GM19240 (cell line): ENCODE data around the gene ATG5.
"Not testable (repeated sequence)": the region's sequence is repeated elsewhere in the genome, so short reads cannot be mapped to it uniquely, and the experiment has no call there.

Source experiments
- DNase-seq: peaks from one replicate; pipeline ENCODE4 v3.0.0; 2011; ENCODE audit warnings: low spot score; ENCODE audit not compliant: insufficient read length

ATG5 gene

GRCh38 chr6:106257195-106257594, 68.4 kb downstream of the ATG5 start:
- no peak for DNase-seq

GRCh38 chr6:106256201-106256968, 69.2 kb downstream of the ATG5 start:
- DNase-seq, result no peak

- DNase-seq, result no peak
Measured at GRCh38 chr6:106255306-106255705, 70.3 kb downstream of the ATG5 start.

DNA sequence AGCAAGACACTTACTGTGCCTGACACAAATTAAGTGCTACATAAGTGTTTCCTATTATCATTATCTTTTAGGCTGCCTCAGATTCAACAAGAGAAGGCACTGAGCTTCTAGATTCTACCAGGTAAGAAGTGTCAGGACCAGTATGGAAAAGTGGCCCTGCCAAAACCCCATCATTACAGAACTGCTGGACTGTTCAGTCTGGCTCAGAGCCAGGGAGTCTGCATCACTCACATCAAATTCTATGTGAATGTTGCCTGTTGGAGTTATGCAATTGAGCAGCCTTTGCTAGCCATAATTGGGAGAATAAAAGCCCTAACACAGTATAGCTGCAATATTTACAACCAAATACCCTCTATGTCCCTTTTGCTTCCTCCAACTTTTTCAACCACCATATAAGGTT, 70.9 kb downstream of the ATG5 start:
- no peak for DNase-seq

GRCh38 chr6:106253731-106254130, 71.8 kb downstream of the ATG5 start:
- no peak for DNase-seq

GRCh38 chr6:106253172-106253571, 72.4 kb downstream of the ATG5 start:
- DNase-seq, result no peak

DNA sequence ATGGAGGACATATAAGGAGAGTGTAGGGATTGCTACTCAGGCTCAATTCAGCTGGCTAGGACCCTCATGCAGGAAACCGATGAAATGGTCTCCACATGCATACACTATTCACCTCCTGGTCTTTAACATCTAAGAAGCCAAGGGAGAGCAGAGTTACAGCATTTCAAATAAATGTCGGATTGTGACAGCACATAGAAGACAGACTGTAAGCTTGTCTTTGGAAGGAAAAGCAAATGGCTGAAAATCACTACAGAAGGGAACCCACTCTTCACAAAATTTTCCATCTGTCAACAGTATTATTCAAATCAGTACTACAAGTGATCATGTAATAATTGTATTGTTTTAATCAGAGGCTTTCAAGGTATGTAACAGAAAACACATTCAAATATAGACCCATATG, 72.9 kb downstream of the ATG5 start:
- DNase-seq, result no peak

DNA sequence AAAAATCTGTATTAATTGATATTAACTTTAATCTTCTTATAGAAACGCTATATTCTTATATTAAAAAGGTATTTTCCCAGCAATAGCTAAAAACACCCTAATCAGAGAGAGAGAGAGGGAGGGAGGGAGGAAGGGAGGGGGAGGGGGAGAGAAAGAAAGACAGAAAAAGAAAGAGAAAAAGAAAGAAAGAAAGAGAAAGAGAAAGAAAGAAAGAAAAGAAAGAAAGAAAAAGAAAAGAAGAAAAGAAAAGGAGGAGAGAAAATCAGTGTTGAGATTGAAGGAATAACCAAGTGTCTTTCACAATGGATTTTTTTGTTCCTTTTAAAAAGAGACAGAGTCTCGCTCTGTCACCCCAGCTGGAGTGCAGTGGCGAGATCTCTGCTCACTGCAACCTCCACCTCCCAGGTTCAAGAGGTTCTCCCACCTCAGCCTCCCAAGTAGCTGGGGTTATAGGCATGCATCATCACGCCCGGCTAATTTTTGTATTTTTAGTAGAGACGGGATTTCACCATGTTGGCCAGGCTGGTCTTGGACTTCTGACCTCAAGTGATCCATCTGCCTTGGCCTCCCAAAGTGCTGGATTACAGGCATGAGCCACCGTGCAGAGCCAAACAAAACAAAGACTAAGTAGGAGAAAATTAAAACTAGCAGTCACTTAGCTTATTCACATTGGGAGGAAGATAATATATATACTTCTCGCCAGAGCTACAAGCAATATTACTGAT, 73.9 kb downstream of the ATG5 start:
- DNase-seq, result not testable (repeated sequence)

GRCh38 chr6:106250953-106251352, 74.6 kb downstream of the ATG5 start:
- no peak for DNase-seq

DNA sequence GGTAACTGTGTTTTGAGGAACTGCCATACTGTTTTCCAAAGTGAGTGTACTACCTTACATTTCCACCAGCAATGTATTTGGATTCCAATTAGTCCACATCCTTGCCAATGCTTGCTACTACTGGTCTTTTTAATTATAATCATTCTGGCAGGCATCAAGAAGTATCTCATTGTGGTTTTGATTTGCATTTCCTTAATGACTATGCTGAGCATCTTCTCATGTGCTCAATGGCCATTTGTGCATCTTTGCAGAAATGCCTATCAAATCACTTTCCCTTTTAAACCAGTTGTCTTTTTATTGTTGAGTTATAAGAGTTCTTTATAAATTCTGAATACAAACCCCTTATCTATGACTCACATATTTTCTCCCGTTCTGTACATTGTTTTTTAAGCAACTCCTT, 75.9 kb downstream of the ATG5 start:
- no peak for DNase-seq

- no peak for DNase-seq
Measured at GRCh38 chr6:106247733-106248132, 77.8 kb downstream of the ATG5 start.

- DNase-seq, result no peak
Measured at GRCh38 chr6:106247293-106247692, 78.3 kb downstream of the ATG5 start.

DNA sequence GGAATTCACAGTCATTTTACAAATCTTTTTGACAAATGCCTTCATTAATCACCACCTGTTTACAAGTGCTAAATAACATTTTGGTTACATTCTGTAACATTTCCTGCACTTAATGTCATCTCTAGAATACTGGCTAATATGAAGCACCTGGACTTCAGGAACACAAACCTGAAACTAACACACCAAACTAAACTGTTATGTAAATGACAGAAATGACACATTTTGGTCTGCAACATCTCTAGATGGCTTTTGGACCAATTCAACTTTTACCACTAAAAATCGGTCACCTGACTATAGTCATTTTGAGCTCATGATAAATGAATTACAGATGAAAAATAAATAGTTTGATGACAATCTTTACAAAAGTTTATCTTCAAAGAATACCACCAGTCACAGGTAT, 80.6 kb downstream of the ATG5 start:
- no peak for DNase-seq

- DNase-seq, result no peak
Measured at GRCh38 chr6:106244521-106244920, 81.0 kb downstream of the ATG5 start.

DNA sequence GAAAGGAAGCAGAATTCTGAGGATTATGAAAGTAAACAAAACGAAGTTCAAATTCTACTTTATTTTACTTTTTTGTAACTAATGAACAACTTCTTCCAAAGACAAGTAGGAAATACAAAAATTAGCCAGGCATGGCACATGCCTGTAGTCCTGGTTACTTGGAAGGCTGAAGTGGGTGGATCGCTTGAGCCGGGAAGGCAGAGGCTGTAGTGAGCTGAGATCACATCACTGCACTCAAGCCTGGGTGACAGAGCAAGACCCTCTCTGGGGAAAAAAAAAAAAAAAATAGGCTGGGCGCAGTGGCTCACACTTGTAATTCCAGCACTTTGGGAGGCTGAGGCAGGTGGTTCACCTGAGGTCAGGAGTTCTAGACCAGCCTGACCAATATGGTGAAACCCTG, 82.3 kb downstream of the ATG5 start:
- no peak for DNase-seq

DNA sequence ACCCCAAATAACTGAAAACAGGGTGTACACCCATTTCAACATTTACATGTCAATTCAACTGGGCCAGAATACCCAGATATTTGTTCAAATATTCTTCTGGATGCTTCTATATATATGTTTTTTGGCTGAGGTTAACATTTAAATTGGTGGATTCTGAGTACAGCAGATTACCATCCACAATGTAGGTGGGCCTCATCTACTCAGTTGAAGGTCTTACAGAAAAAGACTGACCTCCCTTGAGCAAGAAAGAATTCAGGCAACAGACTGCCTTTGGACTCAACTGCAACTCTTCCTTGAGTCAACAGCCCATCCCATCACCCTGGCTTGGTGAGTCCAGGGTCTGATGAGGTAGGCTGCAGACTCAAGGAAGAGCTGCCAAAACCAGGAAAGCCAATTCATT, 84.1 kb downstream of the ATG5 start:
- no peak for DNase-seq

DNA sequence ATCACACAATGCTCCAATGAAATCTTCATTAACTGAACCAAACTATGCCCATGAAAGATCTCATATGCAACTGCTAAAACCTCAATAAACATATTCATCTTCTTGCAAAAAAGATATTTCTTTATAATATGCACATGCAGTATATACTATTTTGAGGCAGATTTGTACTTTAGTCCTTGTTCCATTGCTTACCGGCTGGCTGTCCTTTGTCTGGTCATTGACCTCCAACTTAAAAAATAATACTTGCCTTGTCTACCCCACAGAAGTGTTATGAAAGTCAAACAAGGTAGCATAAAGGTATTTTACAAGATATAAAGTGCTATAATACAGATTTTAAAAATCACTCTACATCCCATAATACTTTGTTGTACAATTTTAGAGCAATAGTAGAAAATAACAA, 88.3 kb downstream of the ATG5 start:
- no peak for DNase-seq

DNA sequence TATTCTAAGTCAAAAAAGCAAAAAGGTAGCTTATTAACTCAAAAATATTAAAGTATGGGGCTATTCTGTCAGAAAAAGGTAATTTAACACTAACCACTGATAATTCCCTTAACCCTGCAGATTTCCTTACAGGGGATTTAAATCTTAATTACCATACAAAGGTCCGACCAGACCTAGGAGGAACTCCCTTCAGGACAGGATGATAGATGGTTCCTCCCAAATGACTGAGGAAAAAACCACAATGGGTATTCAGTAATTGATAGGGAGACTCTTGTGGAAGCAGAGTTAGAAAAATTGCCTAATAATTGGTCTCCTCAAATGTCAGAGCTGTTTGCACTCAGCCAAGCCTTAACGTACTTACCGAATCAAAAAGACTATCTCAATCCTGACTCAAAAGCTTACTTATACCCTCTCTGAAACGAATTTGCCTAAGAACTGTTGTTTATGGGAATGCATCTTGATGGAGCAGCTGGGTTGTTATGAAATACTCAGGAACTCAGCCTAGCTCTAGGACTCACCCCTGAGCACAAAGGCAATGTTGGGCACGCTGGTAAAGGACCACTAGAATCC, 95.6 kb downstream of the ATG5 start:
- not testable (repeated sequence) for DNase-seq

DNA sequence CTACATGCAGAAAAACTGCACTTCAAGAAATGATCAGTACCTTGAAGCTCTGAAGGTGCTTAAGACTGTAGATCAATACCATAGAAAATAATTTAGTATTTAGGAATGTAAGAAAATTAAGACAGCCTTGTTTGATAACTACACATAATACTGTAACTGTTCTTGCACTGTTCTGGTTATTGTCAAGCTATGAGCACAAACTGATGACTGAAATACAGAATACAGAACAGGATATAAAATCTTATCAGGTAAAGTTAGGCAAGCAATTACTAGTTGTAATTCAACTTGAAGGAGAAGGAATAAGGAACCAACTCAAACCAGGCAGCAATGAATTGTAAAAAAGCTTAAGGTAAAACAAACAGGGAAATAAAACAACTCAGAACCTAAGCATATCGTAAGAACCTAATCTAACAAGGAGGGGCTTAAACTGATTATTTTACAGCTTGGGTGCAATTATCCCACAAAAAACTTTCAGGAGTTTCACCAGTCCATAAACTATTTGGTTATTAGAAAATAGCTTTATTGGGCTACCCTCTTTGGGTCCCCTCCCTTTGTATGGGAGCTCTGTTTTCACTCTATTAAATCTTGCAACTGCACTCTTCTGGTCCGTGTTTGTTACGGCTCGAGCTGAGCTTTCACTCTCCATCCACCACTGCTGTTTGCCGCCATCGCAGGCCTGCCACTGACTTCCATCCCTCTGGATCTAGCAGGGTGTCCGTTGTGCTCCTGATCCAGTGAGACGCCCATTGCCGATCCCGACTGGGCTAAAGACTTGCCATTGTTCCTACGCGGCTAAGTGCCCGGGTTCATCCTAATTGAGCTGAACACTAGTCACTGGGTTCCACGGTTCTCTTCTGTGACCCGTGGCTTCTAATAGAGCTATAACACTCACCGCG, 97.7 kb downstream of the ATG5 start:
- no peak for DNase-seq

GRCh38 chr6:106226676-106227075, 98.9 kb downstream of the ATG5 start:
- no peak for DNase-seq

DNA sequence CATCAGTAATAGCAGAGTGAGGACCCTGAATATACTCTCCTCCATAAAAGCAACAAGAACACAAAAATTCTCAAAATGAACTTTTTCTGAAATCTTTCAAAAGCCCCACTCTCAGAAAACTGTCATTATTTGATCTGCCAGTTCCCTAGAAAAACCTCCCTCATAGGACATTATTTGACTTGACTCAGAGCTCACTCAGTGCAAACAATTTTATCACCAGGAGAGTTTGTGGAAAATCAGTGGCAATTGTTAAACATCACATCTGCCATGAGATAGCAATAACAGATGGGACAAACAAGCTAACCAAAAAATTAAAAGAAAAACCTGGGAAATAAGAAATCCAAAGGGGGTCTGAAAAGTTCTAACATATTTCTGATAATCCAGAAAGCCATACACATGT, 100.0 kb downstream of the ATG5 start:
- DNase-seq, result no peak
